ENCODE results near the gene PTPRE. TPM values are rescaled to one million over a fixed set of nuclear protein-coding genes. Genes with fewer than 3 reads are reported as not detected.

PTPRE gene
- total RNA-seq, 4 donors from 2014 or later, result 9.8 to 24.9 (median 22.7) TPM

DNA sequence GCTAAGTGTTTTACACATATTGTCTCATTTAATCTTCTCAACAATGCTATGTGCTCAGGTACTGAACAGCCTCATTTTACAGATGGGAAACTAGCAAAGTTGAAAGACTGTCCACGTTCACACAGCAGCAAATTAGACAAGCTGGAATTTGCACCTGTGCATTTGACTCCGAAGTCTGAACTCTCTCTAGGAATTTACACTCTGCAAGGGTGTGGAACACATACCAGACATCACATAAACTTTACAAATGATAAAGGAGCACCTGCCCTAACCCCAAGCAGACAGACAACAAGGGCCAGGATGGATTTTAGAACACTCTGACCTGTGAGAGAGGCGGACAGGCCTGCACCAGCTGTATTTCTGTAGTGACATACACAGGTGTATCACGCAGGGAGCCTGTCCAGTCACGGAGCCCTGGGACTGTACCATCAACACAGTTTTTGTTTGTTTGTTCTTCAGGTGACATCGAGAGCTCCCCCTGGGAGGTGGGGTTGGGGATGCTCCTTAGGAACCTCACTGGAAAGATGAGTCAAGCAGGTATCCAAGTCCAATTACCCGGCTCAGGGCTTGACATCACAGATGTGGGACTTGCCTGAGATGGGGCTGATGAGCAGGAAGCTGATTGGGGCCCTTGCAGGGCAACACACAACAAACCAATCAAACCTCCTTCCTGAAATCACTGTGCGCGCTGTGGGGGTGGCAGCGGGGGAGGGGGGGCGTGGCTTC, 188.3 kb downstream of the PTPRE start:
- DNase-seq, result no peak
- Histone ChIP-seq H3K4me1 (no peaks in the 10 kb centered on the region), H3K27ac (no peak overlapping the region), H3K36me3 (peaks cover 0 to 16% (median 0%) of the 10 kb centered on the region in 3 donors), H3K9me3 (no peaks in the 10 kb centered on the region), H3K4me3 (peak overlapping the region in 1 of 4 donors; percentile 30), H3K27me3 (no peaks in the 10 kb centered on the region)
- intact Hi-C loops (cut with DNase I), result no loop called here
- TF ChIP-seq CTCF (IDR thresholded peaks at IDR 0.05), result no peak
- no peak for TF ChIP-seq POLR2A (IDR thresholded peaks at IDR 0.05)
- 79 to 87% methylated on average over 2 to 6 of the region's 11 CpGs for WGBS, 2 donors

DNA sequence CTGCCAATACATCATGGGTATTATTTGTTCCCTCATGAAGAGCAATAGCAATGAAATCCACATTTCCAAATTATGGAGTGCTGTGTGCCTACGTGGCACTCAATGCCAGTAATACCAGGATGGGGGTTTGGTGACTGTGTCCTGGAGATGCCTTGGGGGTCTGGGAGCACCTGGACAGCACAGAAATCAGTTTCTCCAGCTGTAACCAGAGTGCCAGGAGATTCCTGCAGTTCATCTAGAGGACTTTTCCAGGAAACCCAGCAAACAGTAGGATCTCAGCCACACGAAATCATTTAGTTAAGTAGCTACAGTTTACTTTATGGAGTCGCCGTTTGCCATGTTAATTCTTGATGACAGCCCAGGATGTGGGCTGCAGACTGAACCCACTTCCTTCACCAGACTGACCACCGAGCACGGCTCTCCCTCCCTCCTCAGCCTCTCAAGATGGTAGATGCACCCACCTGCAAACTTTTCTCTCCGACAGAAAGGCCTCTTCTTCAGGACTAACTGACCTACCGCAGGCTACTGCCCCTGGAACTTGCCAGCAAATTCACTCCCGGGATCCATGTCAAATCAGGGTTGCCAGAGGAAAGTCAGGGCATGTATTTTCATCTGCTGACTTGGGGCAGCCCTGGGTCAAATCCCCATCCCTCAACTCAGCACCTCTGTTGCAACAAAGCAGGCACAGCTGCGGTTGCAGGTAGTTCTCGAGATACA, 189.0 kb downstream of the PTPRE start:
- no peak for TF ChIP-seq POLR2A (IDR thresholded peaks at IDR 0.05)
- no peak for TF ChIP-seq CTCF (IDR thresholded peaks at IDR 0.05)
- no peaks in the 10 kb centered on the region for H3K4me1 ChIP-seq
- peaks cover 0 to 18% (median 0%) of the 10 kb centered on the region in 3 donors for H3K36me3 ChIP-seq
- H3K9me3 ChIP-seq, result no peaks in the 10 kb centered on the region
- no peak for DNase-seq
- WGBS, 2 donors, result 80 to 81% methylated on average over 10 of the region's 11 CpGs
- H3K4me3 ChIP-seq, result peak overlapping the region in 1 of 4 donors; percentile 30
- H3K27ac ChIP-seq, result no peak overlapping the region
- intact Hi-C loops (cut with DNase I), result no loop called here
- H3K27me3 ChIP-seq, result no peaks in the 10 kb centered on the region

DNA sequence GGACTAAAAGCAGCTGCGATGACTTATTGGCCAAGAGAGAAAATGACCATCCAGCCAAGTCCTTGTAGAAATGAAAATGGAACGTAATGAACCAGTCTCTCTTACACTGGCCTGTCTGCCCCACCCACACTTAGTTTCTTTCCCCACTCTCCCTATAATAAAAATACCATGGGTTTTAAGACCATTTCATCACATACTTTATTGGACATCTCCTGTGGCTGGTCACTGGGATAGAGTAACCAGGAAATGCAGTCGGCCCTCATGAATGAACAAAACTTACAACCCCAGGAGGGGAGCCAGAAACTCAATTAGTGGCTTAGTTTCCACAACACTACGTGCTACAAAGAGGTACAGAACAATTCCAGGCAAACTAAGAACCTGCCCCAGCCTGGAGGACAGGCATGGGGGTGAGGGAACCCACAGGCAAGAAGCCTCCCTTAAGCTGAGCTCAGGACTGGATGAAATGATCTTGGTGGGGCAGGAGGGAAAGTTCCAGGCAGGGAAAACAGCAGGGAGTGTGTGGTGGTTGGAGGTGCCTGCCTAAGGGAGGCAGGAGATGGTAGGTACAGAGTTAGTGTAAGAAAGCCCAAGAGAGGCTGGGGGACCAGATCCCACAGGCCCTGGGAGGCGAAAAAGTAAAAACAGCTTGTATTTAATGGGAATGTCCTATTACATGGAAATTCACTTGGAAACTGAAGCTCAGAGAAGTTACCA, 189.7 kb downstream of the PTPRE start:
- Histone ChIP-seq H3K36me3 (peaks cover 0 to 23% (median 0%) of the 10 kb centered on the region in 3 donors), H3K27me3 (no peaks in the 10 kb centered on the region), H3K27ac (no peak overlapping the region), H3K9me3 (no peaks in the 10 kb centered on the region), H3K4me1 (no peaks in the 10 kb centered on the region), H3K4me3 (no peak overlapping the region)
- intact Hi-C loops (cut with DNase I), result no loop called here
- WGBS, 2 donors, result 79 to 81% methylated on average over 5 of the region's 5 CpGs
- no peak for TF ChIP-seq POLR2A (IDR thresholded peaks at IDR 0.05)
- TF ChIP-seq CTCF (IDR thresholded peaks at IDR 0.05), result no peak
- DNase-seq, result no peak

GRCh38 chr10:128097783-128098182, 190.9 kb downstream of the PTPRE start:
- whole genome bisulfite sequencing, 2 donors, result 70 to 84% methylated on average over 7 to 8 of the region's 8 CpGs
- Histone ChIP-seq H3K36me3 (peaks cover 0 to 27% (median 0%) of the 10 kb centered on the region in 3 donors), H3K27me3 (no peaks in the 10 kb centered on the region), H3K4me1 (no peaks in the 10 kb centered on the region), H3K27ac (no peak overlapping the region), H3K4me3 (no peak overlapping the region), H3K9me3 (no peaks in the 10 kb centered on the region)
- intact Hi-C loops (cut with DNase I), result no loop called here
- TF ChIP-seq CTCF (IDR thresholded peaks at IDR 0.05) (no peak), POLR2A (IDR thresholded peaks at IDR 0.05) (no peak)
- no peak for DNase-seq

DNA sequence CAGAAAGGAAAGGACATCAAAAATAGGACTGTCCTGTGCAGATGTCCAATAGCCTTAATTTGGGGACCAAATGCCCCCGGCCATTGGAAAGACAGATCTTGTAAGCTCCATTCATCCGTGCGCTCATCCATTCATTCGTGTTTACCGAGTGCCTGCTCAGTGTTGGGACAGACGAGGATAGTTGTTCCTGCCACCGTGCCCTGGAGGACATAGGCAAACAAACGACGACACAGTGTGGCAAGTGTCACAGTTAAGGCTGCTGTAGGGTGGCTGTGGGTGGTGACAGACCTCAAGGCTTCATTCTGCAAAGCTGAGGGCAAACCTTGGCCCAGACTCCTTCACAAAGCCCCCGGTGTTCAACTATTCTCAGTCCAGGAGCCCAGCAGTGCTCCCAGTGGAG, 191.7 kb downstream of the PTPRE start:
- H3K27ac ChIP-seq, result no peak overlapping the region
- no peaks in the 10 kb centered on the region for H3K9me3 ChIP-seq
- no peaks in the 10 kb centered on the region for H3K4me1 ChIP-seq
- intact Hi-C loops (cut with DNase I), result no loop called here
- no peak overlapping the region for H3K4me3 ChIP-seq
- no peaks in the 10 kb centered on the region for H3K27me3 ChIP-seq
- no peak for DNase-seq
- TF ChIP-seq CTCF (IDR thresholded peaks at IDR 0.05) (no peak), POLR2A (IDR thresholded peaks at IDR 0.05) (no peak)
- H3K36me3 ChIP-seq, result peaks cover 0 to 36% (median 0%) of the 10 kb centered on the region in 3 donors
- WGBS, 2 donors, result 96 to 99% methylated on average over 10 of the region's 10 CpGs
